SU-DHL-6 (cell line): Measurements from ENCODE around the gene MAP3K20.

Experiments
- H2AFZ ChIP-seq: fragments of 200-600 bp; sonication (generic); 2 replicates; pipeline ENCODE4 v1.6.1; 2014; ENCODE audit warnings: low read depth, mild to moderate bottlenecking, moderate library complexity, mixed read lengths, antibody characterized with exemption, low read length; ENCODE audit not compliant: severe bottlenecking
- H3F3A ChIP-seq: fragments of 200-600 bp; shearing (Covaris generic); 2 replicates; pipeline ENCODE4 v1.6.0; 2016; ENCODE audit warnings: antibody characterized with exemption, mild to moderate bottlenecking; ENCODE audit not compliant: insufficient read depth
- H3K27ac ChIP-seq: fragments of 200-600 bp; sonication (generic); 2 replicates; pipeline ENCODE4 v1.5.1; 2016; ENCODE audit warnings: low read depth, mild to moderate bottlenecking, low read length, moderate library complexity, mixed read lengths
- H3K27me3 ChIP-seq: fragments of 200-600 bp; sonication (generic), shearing (Covaris generic); 2 replicates; pipeline ENCODE4 v1.6.0; 2014; ENCODE audit warnings: mild to moderate bottlenecking, low read length
- H3K36me3 ChIP-seq: fragments of 200-600 bp; sonication (generic); 2 replicates; pipeline ENCODE4 v1.6.1; 2014; ENCODE audit warnings: mild to moderate bottlenecking, low read length, mixed read lengths
- H3K4me2 ChIP-seq: fragments of 300-600, 200-600 bp; shearing (Covaris generic), sonication (generic); 2 replicates; pipeline ENCODE4 v1.6.0; 2014; ENCODE audit warnings: low read length, low read depth, mild to moderate bottlenecking; ENCODE audit not compliant: poor library complexity, severe bottlenecking
- H3K4me3 ChIP-seq: fragments of 200-600 bp; sonication (generic); 2 replicates; pipeline ENCODE4 v1.5.1; 2014; ENCODE audit warnings: antibody characterized with exemption, low read length, mild to moderate bottlenecking, mixed read lengths; ENCODE audit not compliant: insufficient read depth, poor library complexity, severe bottlenecking
- H3K79me2 ChIP-seq: fragments of 200-600 bp; sonication (generic); 2 replicates; pipeline ENCODE4 v1.6.1; 2014; ENCODE audit warnings: mild to moderate bottlenecking, low read length, moderate library complexity; ENCODE audit not compliant: insufficient read depth
- H3K9ac ChIP-seq: fragments of 200-600 bp; sonication (generic); 2 replicates; pipeline ENCODE4 v1.7.0; 2014; ENCODE audit warnings: mild to moderate bottlenecking, low read length
- H3K9me2 ChIP-seq: fragments of 200-600 bp; sonication (generic); replicated peaks from 2 replicates; pipeline ENCODE4 v1.6.1; 2014; ENCODE audit warnings: low read length; ENCODE audit not compliant: insufficient read depth
- H3K9me3 ChIP-seq: fragments of 200-600 bp; sonication (generic); 2 replicates; pipeline ENCODE4 v1.6.1; 2014; ENCODE audit warnings: low read length, mixed read lengths; ENCODE audit not compliant: insufficient read depth
- H4K20me1 ChIP-seq: fragments of 200-600 bp; sonication (generic); 2 replicates; pipeline ENCODE4 v1.6.1; 2014; ENCODE audit warnings: low read depth, mild to moderate bottlenecking, antibody characterized with exemption, low read length, moderate library complexity, mixed read lengths
- CTCF ChIP-seq: fragments of 200-600 bp; sonication (generic); IDR thresholded peaks from one replicate; pipeline ENCODE4 v1.5.1; 2017; ENCODE audit warnings: antibody characterized with exemption, mild to moderate bottlenecking, low read length, moderate library complexity; ENCODE audit not compliant: insufficient read depth, poor library complexity, severe bottlenecking
- EZH2phosphoT487 ChIP-seq: fragments of 200-600 bp; sonication (generic), shearing (Covaris generic); conservative IDR thresholded peaks from 2 replicates; pipeline ENCODE4 v1.6.1; 2018; ENCODE audit warnings: mild to moderate bottlenecking, antibody characterized with exemption, low read length, moderate library complexity, mixed read lengths

Gene MAP3K20

GRCh38 chr2:173164396-173164795 lies 88.8 kb downstream of the MAP3K20 start:
- no peaks in the 10 kb centered on the region for H3K9me2 ChIP-seq
- no peak overlapping the region for H3K9ac ChIP-seq
- no peak overlapping the region for H2AFZ ChIP-seq
- H4K20me1 ChIP-seq = no peaks in the 10 kb centered on the region
- no peaks in the 10 kb centered on the region for H3F3A ChIP-seq
- H3K9me3 ChIP-seq = no peaks in the 10 kb centered on the region
- no peaks in the 10 kb centered on the region for H3K79me2 ChIP-seq
- H3K36me3 ChIP-seq = no peaks in the 10 kb centered on the region
- H3K4me2 ChIP-seq = no peak overlapping the region
- TF ChIP-seq EZH2phosphoT487 (no peak), CTCF (no peak)
- no peak overlapping the region for H3K27ac ChIP-seq
- no peaks in the 10 kb centered on the region for H3K27me3 ChIP-seq
- H3K4me3 ChIP-seq = no peak overlapping the region

- H3K36me3 ChIP-seq = no peaks in the 10 kb centered on the region
- no peak for TF ChIP-seq EZH2phosphoT487
- TF ChIP-seq CTCF = no peak
Measured at GRCh38 chr2:173165443-173166238, 90.0 kb downstream of the MAP3K20 start.

GRCh38 chr2:173171321-173171720 lies 95.7 kb downstream of the MAP3K20 start:
- Histone ChIP-seq H3K36me3 (no peaks in the 10 kb centered on the region), H3K4me3 (no peak overlapping the region), H3K9me2 (no peaks in the 10 kb centered on the region), H4K20me1 (no peaks in the 10 kb centered on the region), H3K27me3 (no peaks in the 10 kb centered on the region), H3K27ac (no peak overlapping the region), H3K9ac (no peak overlapping the region), H3K4me2 (no peak overlapping the region), H3K9me3 (no peaks in the 10 kb centered on the region), H2AFZ (no peak overlapping the region), H3K79me2 (no peaks in the 10 kb centered on the region), H3F3A (no peaks in the 10 kb centered on the region)
- TF ChIP-seq CTCF = no peak
- no peak for TF ChIP-seq EZH2phosphoT487

More at GRCh38 chr2:173165443-173166238, 90.0 kb downstream of the MAP3K20 start:
- Histone ChIP-seq H3K9me3 (no peaks in the 10 kb centered on the region), H3K79me2 (no peaks in the 10 kb centered on the region), H3K27ac (no peak overlapping the region), H3K9ac (no peak overlapping the region), H3K27me3 (no peaks in the 10 kb centered on the region), H3K9me2 (no peaks in the 10 kb centered on the region), H3K4me3 (no peak overlapping the region), H3K4me2 (no peak overlapping the region), H4K20me1 (no peaks in the 10 kb centered on the region), H3F3A (no peaks in the 10 kb centered on the region), H2AFZ (no peak overlapping the region)
